ENCODE measurements around the gene TARBP2. TPM values are rescaled to one million over a fixed set of nuclear protein-coding genes. Genes with fewer than 3 reads are reported as not detected.

The TARBP2 gene
- 10.9 TPM for total RNA-seq
- long read RNA-seq, partial matches to known transcripts, result 0 of 7 reads
- long read RNA-seq, other reads (novel, unspliced or antisense), result 6 of 7 reads

GRCh38 chr12:53500776-53501614, at the start of gene TARBP2:
TSS of gene TARBP2 (plus strand) at chr12:53501283. CDS start at chr12:53501409, 126 bp downstream.
- intact Hi-C loops (cut with DNase I), result loop anchor here (5.0 kb wide), 1 partner anchor 49 kb away; the partner anchor contains the start of gene PCBP2
- ATAC-seq, result peak; percentile 89
- DNase-seq (ENCODE audit: missing footprints), result peak; percentile 99

- intact Hi-C loops (cut with DNase I), result loop anchor here (5.0 kb wide), 1 partner anchor 51 kb away; the partner anchor contains the start of gene TARBP2
- DNase-seq (ENCODE audit: missing footprints) (peak; percentile 99), ATAC-seq (peak; percentile 98)
Observed at GRCh38 chr12:53451661-53452158, 49.4 kb upstream of the TARBP2 start, which contains the start of gene PCBP2. TSS of gene PCBP2 (plus strand) at chr12:53452102. CDS start at chr12:53454801, 2,699 bp downstream.

GRCh38 chr12:53452159-53453077, 48.7 kb upstream of the TARBP2 start:
- ATAC-seq, result peak; percentile 81
- intact Hi-C loops (cut with DNase I), result loop anchor here (5.0 kb wide), 1 partner anchor 50 kb away; the partner anchor contains the start of gene TARBP2
- peak; percentile 94 for DNase-seq (ENCODE audit: missing footprints)

- intact Hi-C loops (cut with DNase I), result loop anchor here (5.0 kb wide), 1 partner anchor 48 kb away; the partner anchor contains the start of gene TARBP2
- ATAC-seq (no peak), DNase-seq (ENCODE audit: missing footprints) (no peak)
Observed at GRCh38 chr12:53453953-53454640, 47.0 kb upstream of the TARBP2 start.

GRCh38 chr12:53454707-53455106, 46.4 kb upstream of the TARBP2 start:
- ATAC-seq (no peak), DNase-seq (ENCODE audit: missing footprints) (no peak)
- intact Hi-C loops (cut with DNase I), result loop anchor here (5.0 kb wide), 1 partner anchor 48 kb away; the partner anchor contains the start of gene TARBP2

GRCh38 chr12:53456654-53457366, 44.3 kb upstream of the TARBP2 start:
- DNase-seq (ENCODE audit: missing footprints) (no peak), ATAC-seq (no peak)
- intact Hi-C loops (cut with DNase I), result no loop called here

- intact Hi-C loops (cut with DNase I), result no loop called here
- DNase-seq (ENCODE audit: missing footprints) (no peak), ATAC-seq (no peak)
Observed at GRCh38 chr12:53459097-53459496, 42.0 kb upstream of the TARBP2 start.

- intact Hi-C loops (cut with DNase I), result no loop called here
- DNase-seq (ENCODE audit: missing footprints), result no peak
Observed at GRCh38 chr12:53461059-53461458, 40.0 kb upstream of the TARBP2 start.

GRCh38 chr12:53461591-53461990, 39.5 kb upstream of the TARBP2 start:
- ATAC-seq, result no peak
- intact Hi-C loops (cut with DNase I), result no loop called here

More at GRCh38 chr12:53461059-53461458, 40.0 kb upstream of the TARBP2 start:
- ATAC-seq, result peak; percentile 77

GRCh38 chr12:53462935-53463334, 38.1 kb upstream of the TARBP2 start:
- no peak for ATAC-seq
- intact Hi-C loops (cut with DNase I), result no loop called here

More at GRCh38 chr12:53461591-53461990, 39.5 kb upstream of the TARBP2 start:
- no peak for DNase-seq (ENCODE audit: missing footprints)

GRCh38 chr12:53463802-53464560, 37.1 kb upstream of the TARBP2 start:
- ATAC-seq, result no peak
- intact Hi-C loops (cut with DNase I), result no loop called here
- DNase-seq (ENCODE audit: missing footprints), result no peak

More at GRCh38 chr12:53462935-53463334, 38.1 kb upstream of the TARBP2 start:
- DNase-seq (ENCODE audit: missing footprints), result no peak

- no peak for DNase-seq (ENCODE audit: missing footprints)
- intact Hi-C loops (cut with DNase I), result no loop called here
- no peak for ATAC-seq
Observed at GRCh38 chr12:53464685-53465418, 36.2 kb upstream of the TARBP2 start.

GRCh38 chr12:53465679-53466078, 35.4 kb upstream of the TARBP2 start:
- intact Hi-C loops (cut with DNase I), result no loop called here
- no peak for DNase-seq (ENCODE audit: missing footprints)

GRCh38 chr12:53466640-53467039, 34.4 kb upstream of the TARBP2 start:
- DNase-seq (ENCODE audit: missing footprints) (no peak), ATAC-seq (no peak)
- intact Hi-C loops (cut with DNase I), result no loop called here

More at GRCh38 chr12:53465679-53466078, 35.4 kb upstream of the TARBP2 start:
- ATAC-seq, result no peak

- intact Hi-C loops (cut with DNase I), result no loop called here
- DNase-seq (ENCODE audit: missing footprints) (no peak), ATAC-seq (no peak)
Observed at GRCh38 chr12:53467082-53467481, 34.0 kb upstream of the TARBP2 start.

- intact Hi-C loops (cut with DNase I), result no loop called here
- ATAC-seq (no peak), DNase-seq (ENCODE audit: missing footprints) (no peak)
Observed at GRCh38 chr12:53467880-53468279, 33.2 kb upstream of the TARBP2 start.

All from Right ventricle myocardium inferior (tissue), 1 donor.